Neural cell (in vitro differentiated cells): ENCODE data around the gene NISCH. TPM values are rescaled to one million over a fixed set of nuclear protein-coding genes. Genes with fewer than 3 reads are reported as not detected.

Experiments
- H2AFZ ChIP-seq: fragments of 200-600, 300-800 bp; sonication (generic), shearing (Covaris generic); 2 replicates; pipeline ENCODE4 v1.6.0; 2014; ENCODE audit warnings: low read depth, mild to moderate bottlenecking, antibody characterized with exemption, low read length, moderate library complexity
- H3F3A ChIP-seq: fragments of 200-600 bp; shearing (Covaris generic); 2 replicates; pipeline ENCODE4 v1.6.1; 2016; ENCODE audit warnings: mild to moderate bottlenecking, moderate library complexity, mixed read lengths, antibody characterized with exemption, low read length; ENCODE audit not compliant: insufficient read depth, poor library complexity, severe bottlenecking
- H3K27ac ChIP-seq: fragments of 200-600, 300-800 bp; sonication (generic), shearing (Covaris generic); 2 replicates; pipeline ENCODE4 v1.5.1; 2014; ENCODE audit warnings: mild to moderate bottlenecking, low read length, moderate library complexity
- H3K27me3 ChIP-seq: fragments of 300-800, 200-600 bp; sonication (generic), shearing (Covaris generic); 2 replicates; pipeline ENCODE4 v1.6.0; 2014; ENCODE audit warnings: mild to moderate bottlenecking, low read depth, low read length, moderate library complexity; ENCODE audit not compliant: insufficient read depth
- H3K36me3 ChIP-seq: fragments of 300-800, 200-600 bp; sonication (generic), shearing (Covaris generic); 2 replicates; pipeline ENCODE4 v1.5.1; 2014; ENCODE audit warnings: mild to moderate bottlenecking, antibody characterized with exemption, low read length, moderate library complexity; ENCODE audit not compliant: insufficient read depth
- H3K4me2 ChIP-seq: fragments of 300-800, 200-600 bp; sonication (generic), shearing (Covaris generic); 2 replicates; pipeline ENCODE4 v1.6.0; 2014; ENCODE audit warnings: mild to moderate bottlenecking, low read length
- H3K4me3 ChIP-seq: fragments of 300-800, 200-600 bp; sonication (generic), shearing (Covaris generic); 2 replicates; pipeline ENCODE4 v1.5.1; 2014; ENCODE audit warnings: mild to moderate bottlenecking, low read length, moderate library complexity
- H3K79me2 ChIP-seq: fragments of 200-600 bp; shearing (Covaris generic); replicated peaks from 2 replicates; pipeline ENCODE4 v1.6.0; 2014; ENCODE audit warnings: mild to moderate bottlenecking, low read length, moderate library complexity; ENCODE audit not compliant: insufficient read depth
- H3K9ac ChIP-seq: fragments of 300-800, 200-600 bp; sonication (generic), shearing (Covaris generic); 2 replicates; pipeline ENCODE4 v1.6.1; 2016; ENCODE audit warnings: mild to moderate bottlenecking, low read length, mixed read lengths
- H3K9me2 ChIP-seq: fragments of 200-600 bp; shearing (Covaris generic); 2 replicates; pipeline ENCODE4 v1.6.1; 2016; ENCODE audit warnings: mild to moderate bottlenecking, low read length, mixed read lengths; ENCODE audit not compliant: insufficient read depth
- H3K9me3 ChIP-seq: fragments of 200-600, 300-800 bp; sonication (generic), shearing (Covaris generic); 2 replicates; pipeline ENCODE4 v1.6.1; 2016; ENCODE audit warnings: mild to moderate bottlenecking, mixed run types, low read length, moderate library complexity, mixed read lengths
- H4K20me1 ChIP-seq: fragments of 200-600 bp; shearing (Covaris generic); 2 replicates; pipeline ENCODE4 v1.6.1; 2016; ENCODE audit warnings: mild to moderate bottlenecking, mixed run types; ENCODE audit not compliant: insufficient read depth
- CTCF ChIP-seq: fragments of 450-650 bp; IDR thresholded peaks from 2 replicates; pipeline ENCODE4 v1.5.1; 2014; ENCODE audit warnings: antibody characterized with exemption, mild to moderate bottlenecking, moderate library complexity; ENCODE audit not compliant: poor library complexity, severe bottlenecking
- EP300 ChIP-seq: fragments of 450-650 bp; conservative IDR thresholded peaks from 2 replicates; pipeline ENCODE4 v1.6.1; 2014; ENCODE audit warnings: antibody characterized with exemption, mild to moderate bottlenecking, moderate library complexity; ENCODE audit not compliant: poor library complexity, severe bottlenecking
- EZH2 ChIP-seq: fragments of 200-600, 300-800 bp; shearing (Covaris generic), sonication (generic); IDR thresholded peaks from 2 replicates; pipeline ENCODE4 v1.6.1; 2014; ENCODE audit warnings: antibody characterized with exemption, low read length, borderline replicate concordance, mild to moderate bottlenecking; ENCODE audit not compliant: insufficient read depth, poor library complexity, severe bottlenecking
- MXI1 ChIP-seq: fragments of 450-650 bp; conservative IDR thresholded peaks from 2 replicates; pipeline ENCODE4 v1.6.1; 2014; ENCODE audit warnings: antibody characterized with exemption, mild to moderate bottlenecking; ENCODE audit not compliant: poor library complexity, severe bottlenecking
- POLR2AphosphoS5 ChIP-seq: IDR thresholded peaks from 2 replicates; pipeline ENCODE4 v1.6.1; 2012
- RAD21 ChIP-seq: fragments of 450-650 bp; conservative IDR thresholded peaks from 2 replicates; pipeline ENCODE4 v1.6.1; 2014; ENCODE audit warnings: antibody characterized with exemption, mild to moderate bottlenecking, moderate library complexity
- SMC3 ChIP-seq: fragments of 450-650 bp; conservative IDR thresholded peaks from 2 replicates; pipeline ENCODE4 v1.6.1; 2014; ENCODE audit warnings: antibody characterized with exemption, mild to moderate bottlenecking, moderate library complexity; ENCODE audit not compliant: poor library complexity
- TAF1 ChIP-seq: IDR thresholded peaks from 2 replicates; pipeline ENCODE4 v1.6.1; 2012; ENCODE audit warnings: low read depth
- polyA plus RNA-seq: library from polyadenylated mRNA; depleted of rRNA; stranded (reverse); fragments of >200 nt; gene quantifications from 2 replicates; pipeline ENCODE4 v1.2.3, GENCODE V29; 2014

The NISCH gene
- polyA plus RNA-seq, 1 donor from 2014 or later = 88.9 TPM

GRCh38 chr3:52440249-52440551 is 15.2 kb upstream of the NISCH start:
- Histone ChIP-seq H3K4me3 (no peak overlapping the region), H3K9me3 (no peaks in the 10 kb centered on the region), H3K27ac (no peak overlapping the region), H4K20me1 (no peaks in the 10 kb centered on the region), H3K27me3 (no peaks in the 10 kb centered on the region), H2AFZ (no peak overlapping the region), H3K79me2 (no peaks in the 10 kb centered on the region), H3K9me2 (no peaks in the 10 kb centered on the region), H3K9ac (no peak overlapping the region), H3F3A (no peaks in the 10 kb centered on the region), H3K4me2 (no peak overlapping the region), H3K36me3 (no peaks in the 10 kb centered on the region)
- TF ChIP-seq EZH2 (no peak), MXI1 (no peak), RAD21 (no peak), EP300 (no peak), POLR2AphosphoS5 (no peak), CTCF (no peak), TAF1 (no peak)

GRCh38 chr3:52440671-52441070 is 14.7 kb upstream of the NISCH start:
- Histone ChIP-seq H3K9me2 (no peaks in the 10 kb centered on the region), H2AFZ (no peak overlapping the region), H3K79me2 (no peaks in the 10 kb centered on the region), H4K20me1 (no peaks in the 10 kb centered on the region), H3K36me3 (no peaks in the 10 kb centered on the region), H3K27ac (no peak overlapping the region), H3K9ac (no peak overlapping the region), H3F3A (no peaks in the 10 kb centered on the region), H3K4me2 (no peak overlapping the region), H3K27me3 (no peaks in the 10 kb centered on the region), H3K9me3 (no peaks in the 10 kb centered on the region), H3K4me3 (no peak overlapping the region)
- no peak for TF ChIP-seq EP300
- no peak for TF ChIP-seq MXI1
- no peak for TF ChIP-seq POLR2AphosphoS5
- TF ChIP-seq SMC3 = no peak
- no peak for TF ChIP-seq RAD21
- TF ChIP-seq TAF1 = no peak
- no peak for TF ChIP-seq CTCF
- no peak for TF ChIP-seq EZH2

GRCh38 chr3:52441091-52441771 is 14.2 kb upstream of the NISCH start:
- Histone ChIP-seq H3K4me3 (no peak overlapping the region), H3K9me2 (no peaks in the 10 kb centered on the region), H3K36me3 (no peaks in the 10 kb centered on the region), H3K27ac (no peak overlapping the region), H3K27me3 (no peaks in the 10 kb centered on the region), H3K9ac (no peak overlapping the region), H4K20me1 (no peaks in the 10 kb centered on the region), H3K4me2 (no peak overlapping the region), H3K9me3 (no peaks in the 10 kb centered on the region), H3F3A (no peaks in the 10 kb centered on the region), H3K79me2 (no peaks in the 10 kb centered on the region), H2AFZ (no peak overlapping the region)
- no peak for TF ChIP-seq EZH2
- TF ChIP-seq SMC3 = no peak
- TF ChIP-seq POLR2AphosphoS5 = no peak
- no peak for TF ChIP-seq RAD21
- no peak for TF ChIP-seq MXI1
- TF ChIP-seq TAF1 = no peak
